Type B pancreatic cell (in vitro differentiated cells): ENCODE results near the gene PAM16. TPM values are rescaled to one million over a fixed set of nuclear protein-coding genes. Genes with fewer than 3 reads are reported as not detected.

Experiments used
- DNase-seq: peaks from one replicate; pipeline ENCODE4 v3.0.0; 2021; ENCODE audit warnings: mixed read lengths; ENCODE audit not compliant: unreplicated experiment; ENCODE audit errors: extremely low spot score
- H3K27ac Mint-ChIP-seq: 2 replicates; pipeline ENCODE4 v1.8.0; 2021; ENCODE audit warnings: mild to moderate bottlenecking, mixed read lengths
- H3K27me3 Mint-ChIP-seq: 2 replicates; pipeline ENCODE4 v1.8.0; 2021; ENCODE audit warnings: mixed read lengths
- H3K36me3 Mint-ChIP-seq: 2 replicates; pipeline ENCODE4 v1.8.0; 2021; ENCODE audit warnings: mixed read lengths
- H3K4me1 Mint-ChIP-seq: one replicate; pipeline ENCODE4 v1.8.0; 2021; ENCODE audit warnings: mixed read lengths; ENCODE audit not compliant: unreplicated experiment
- H3K4me3 Mint-ChIP-seq: 2 replicates; pipeline ENCODE4 v1.8.0; 2021; ENCODE audit warnings: mild to moderate bottlenecking, mixed read lengths
- H3K9me3 Mint-ChIP-seq: 2 replicates; pipeline ENCODE4 v1.8.0; 2021; ENCODE audit warnings: mixed read lengths
- total RNA-seq: library from RNA; stranded (reverse); gene quantifications from 2 replicates; pipeline ENCODE4 v1.2.1, GENCODE V29; 2021; ENCODE audit warnings: low replicate concordance
- TF ChIP-seq, protein P1 (sequence below): fragments of 200-600 bp; sonication (generic); conservative IDR thresholded peaks from 2 replicates; pipeline ENCODE4 v1.5.0; 2021; ENCODE audit warnings: antibody characterized with exemption, mild to moderate bottlenecking

Gene PAM16
- total RNA-seq, 1 donor from 2014 or later: 39.3 TPM

GRCh38 chr16:4350365-4350786 lies 745 bp downstream of the PAM16 start:
- Mint-ChIP-seq H3K27me3 (no peaks in the 10 kb centered on the region), H3K4me3 (peak overlapping the region; percentile 96), H3K9me3 (no peaks in the 10 kb centered on the region), H3K27ac (peak overlapping the region; percentile 90), H3K4me1 (peaks cover 16% of the 10 kb centered on the region), H3K36me3 (no peaks in the 10 kb centered on the region)
- no peak for DNase-seq
- TF ChIP-seq, protein P1, sequence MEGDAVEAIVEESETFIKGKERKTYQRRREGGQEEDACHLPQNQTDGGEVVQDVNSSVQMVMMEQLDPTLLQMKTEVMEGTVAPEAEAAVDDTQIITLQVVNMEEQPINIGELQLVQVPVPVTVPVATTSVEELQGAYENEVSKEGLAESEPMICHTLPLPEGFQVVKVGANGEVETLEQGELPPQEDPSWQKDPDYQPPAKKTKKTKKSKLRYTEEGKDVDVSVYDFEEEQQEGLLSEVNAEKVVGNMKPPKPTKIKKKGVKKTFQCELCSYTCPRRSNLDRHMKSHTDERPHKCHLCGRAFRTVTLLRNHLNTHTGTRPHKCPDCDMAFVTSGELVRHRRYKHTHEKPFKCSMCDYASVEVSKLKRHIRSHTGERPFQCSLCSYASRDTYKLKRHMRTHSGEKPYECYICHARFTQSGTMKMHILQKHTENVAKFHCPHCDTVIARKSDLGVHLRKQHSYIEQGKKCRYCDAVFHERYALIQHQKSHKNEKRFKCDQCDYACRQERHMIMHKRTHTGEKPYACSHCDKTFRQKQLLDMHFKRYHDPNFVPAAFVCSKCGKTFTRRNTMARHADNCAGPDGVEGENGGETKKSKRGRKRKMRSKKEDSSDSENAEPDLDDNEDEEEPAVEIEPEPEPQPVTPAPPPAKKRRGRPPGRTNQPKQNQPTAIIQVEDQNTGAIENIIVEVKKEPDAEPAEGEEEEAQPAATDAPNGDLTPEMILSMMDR: no peak

DNA sequence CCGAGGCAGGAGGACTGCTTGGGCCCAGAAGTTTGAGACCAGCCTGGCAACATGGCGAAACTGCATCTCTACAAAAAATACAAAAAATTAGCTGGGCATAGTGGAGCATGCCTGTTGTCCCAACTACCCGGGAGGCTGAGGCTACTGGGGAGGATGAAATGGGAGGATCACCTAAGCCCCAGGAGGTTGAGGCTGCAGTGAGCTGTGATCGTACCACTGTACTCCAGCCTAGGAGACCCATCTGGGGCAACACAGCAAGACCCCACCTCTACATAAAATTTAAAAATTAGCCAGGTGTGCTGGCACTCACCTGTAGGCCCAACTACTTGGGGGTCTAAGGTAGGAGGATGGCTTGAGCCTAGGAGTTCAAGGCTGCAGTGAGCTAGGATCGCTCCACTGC lies 1.8 kb downstream of the PAM16 start:
- Mint-ChIP-seq H3K27me3 (no peaks in the 10 kb centered on the region), H3K9me3 (no peaks in the 10 kb centered on the region), H3K4me1 (peaks cover 16% of the 10 kb centered on the region), H3K36me3 (no peaks in the 10 kb centered on the region), H3K27ac (no peak overlapping the region), H3K4me3 (no peak overlapping the region)
- DNase-seq: no peak
- TF ChIP-seq, protein P1: no peak

DNA sequence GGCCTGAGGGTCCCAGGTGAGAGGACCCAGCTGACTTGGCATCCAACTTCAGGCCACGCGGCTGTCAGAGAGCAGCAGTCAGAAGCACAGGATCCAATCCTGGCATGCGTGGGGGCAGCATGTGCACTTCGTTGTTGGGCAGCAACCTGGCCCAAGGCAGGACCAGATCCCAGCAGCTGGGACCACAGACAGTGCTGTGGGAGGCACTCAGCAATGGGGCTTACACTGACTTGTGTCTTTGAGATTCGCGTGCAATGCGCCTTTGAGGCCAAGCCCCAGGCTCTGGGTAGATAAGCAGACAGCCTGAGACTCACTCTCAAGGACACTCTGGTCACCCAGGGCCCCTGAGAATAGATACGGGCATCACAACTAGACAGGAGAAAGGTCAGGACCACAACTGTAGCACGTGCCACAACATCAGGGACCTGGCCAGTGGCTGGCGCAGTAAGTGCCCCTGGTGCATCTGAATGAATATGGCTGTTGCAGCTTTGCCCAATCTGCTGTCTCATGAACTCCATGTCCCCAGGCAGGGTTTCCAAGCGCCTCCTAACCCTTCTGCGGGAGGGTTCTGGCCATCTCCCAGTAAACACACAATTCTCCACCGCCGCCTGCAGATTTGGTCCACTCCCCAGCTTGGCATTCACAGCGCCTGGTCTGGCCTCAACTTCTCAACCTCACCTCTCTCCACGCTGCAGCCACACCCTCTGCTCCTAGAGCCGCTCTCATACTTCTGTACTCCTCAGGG lies 3.2 kb downstream of the PAM16 start:
- H3K27me3 Mint-ChIP-seq: peaks cover 2% of the 10 kb centered on the region
- H3K36me3 Mint-ChIP-seq: no peaks in the 10 kb centered on the region
- H3K4me3 Mint-ChIP-seq: peak overlapping the region; percentile 64
- DNase-seq: no peak
- H3K9me3 Mint-ChIP-seq: no peaks in the 10 kb centered on the region
- H3K4me1 Mint-ChIP-seq: peaks cover 20% of the 10 kb centered on the region
- TF ChIP-seq, protein P1: no peak
- H3K27ac Mint-ChIP-seq: peak overlapping the region; percentile 57

DNA sequence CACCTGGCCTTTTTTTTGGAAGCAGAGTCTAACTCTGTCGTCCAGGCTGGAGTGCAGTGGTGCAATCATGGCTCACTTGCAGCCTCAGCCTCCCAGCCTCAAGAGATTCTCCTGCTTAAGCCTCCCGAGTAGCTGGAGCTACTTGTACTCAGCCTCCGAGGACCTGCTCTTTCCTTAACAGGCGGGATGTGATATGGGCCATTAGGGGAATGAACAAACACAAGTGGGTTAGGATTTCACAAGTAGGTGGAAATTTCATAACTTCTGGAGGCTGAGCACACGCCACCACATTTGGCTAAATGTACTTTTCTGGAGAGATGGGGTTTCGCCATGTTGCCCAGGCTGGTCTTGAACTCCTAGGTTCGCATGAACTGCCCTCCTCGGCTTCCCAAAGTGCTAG lies 4.1 kb downstream of the PAM16 start:
- Mint-ChIP-seq H3K4me3 (no peak overlapping the region), H3K9me3 (no peaks in the 10 kb centered on the region), H3K4me1 (peaks cover 20% of the 10 kb centered on the region), H3K36me3 (no peaks in the 10 kb centered on the region), H3K27ac (peak overlapping the region; percentile 62), H3K27me3 (peaks cover 2% of the 10 kb centered on the region)
- TF ChIP-seq, protein P1: no peak
- no peak for DNase-seq

DNA sequence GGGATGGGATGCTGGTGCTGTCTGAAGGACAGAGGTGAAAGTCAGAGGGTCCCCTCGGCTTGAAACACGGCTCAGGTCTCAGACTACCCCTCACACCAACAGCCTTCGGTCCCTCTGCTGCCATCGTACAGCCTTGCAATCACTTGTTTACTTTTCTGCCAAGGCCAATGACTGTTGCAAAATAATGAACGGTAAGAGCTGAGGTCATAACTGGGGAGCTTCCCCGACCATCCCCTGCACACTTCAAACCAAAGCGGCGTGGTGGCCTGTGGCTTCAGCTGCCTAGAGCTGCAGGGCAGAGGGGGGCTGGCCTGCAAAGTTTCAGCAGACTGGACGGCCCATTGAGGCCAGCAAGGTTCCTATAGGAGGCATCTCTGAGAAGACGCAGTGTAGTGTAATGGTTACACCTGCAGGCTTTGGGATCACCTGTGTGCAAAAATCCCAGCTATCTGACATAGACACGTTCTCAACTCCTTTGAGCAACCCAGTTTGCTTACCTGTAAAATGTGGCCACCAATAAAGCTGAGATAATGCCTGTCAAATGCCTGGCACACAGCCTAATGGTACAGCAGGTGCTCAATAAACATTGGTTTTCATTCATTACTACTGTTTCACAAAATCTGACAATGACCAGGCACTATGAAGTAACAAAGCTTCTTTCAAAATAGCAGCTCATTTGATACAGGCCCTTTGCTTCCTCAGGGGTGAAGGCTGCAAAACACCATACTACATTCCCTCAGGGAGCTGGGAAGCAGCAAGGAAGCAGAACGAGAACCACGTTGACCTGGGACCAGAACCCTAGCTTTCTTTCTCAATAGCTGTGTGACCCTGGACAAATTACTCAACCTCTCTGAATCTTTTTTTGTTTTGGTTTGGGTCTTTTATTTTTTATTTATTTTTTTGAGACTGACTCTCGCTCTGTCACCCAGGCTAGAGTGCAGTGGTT lies 5.0 kb downstream of the PAM16 start:
- peak overlapping the region; percentile 36 for H3K27ac Mint-ChIP-seq
- TF ChIP-seq, protein P1: no peak
- peaks cover 12% of the 10 kb centered on the region for H3K4me1 Mint-ChIP-seq
- no peak for DNase-seq
- H3K4me3 Mint-ChIP-seq: no peak overlapping the region
- H3K36me3 Mint-ChIP-seq: no peaks in the 10 kb centered on the region
- peaks cover 2% of the 10 kb centered on the region for H3K27me3 Mint-ChIP-seq
- H3K9me3 Mint-ChIP-seq: no peaks in the 10 kb centered on the region
